Heart right ventricle (tissue), 16 donors: ENCODE data around the gene TEN1. TPM values are rescaled to one million over a fixed set of nuclear protein-coding genes. Genes with fewer than 3 reads are reported as not detected.

Experiments
- ATAC-seq, 8 donors: fragments of 200-7000 bp; cut with Tn5 transposase; one replicate each; pipeline ENCODE4 v1.9.1; 2020; ENCODE audit warnings: mild to moderate bottlenecking in 8 of 8, moderate library complexity in 8 of 8, moderate number of reproducible peaks in 1 of 8
- DNase-seq, 2 donors: peaks; one replicate each; pipeline ENCODE4 v3.0.0-alpha.2; 2020
- H3K27ac ChIP-seq, 10 donors: fragments of 200-600 bp; sonication (generic) in 2 of 10; one replicate each; pipeline versions ENCODE4 v1.5.0 to v1.8.0; 2020 to 2022; ENCODE audit warnings: mild to moderate bottlenecking in 3 of 10
- H3K27me3 ChIP-seq, 7 donors: fragments of 200-600 bp; one replicate each; pipeline ENCODE4 v1.8.0; 2021 to 2022; ENCODE audit warnings: mild to moderate bottlenecking in 2 of 7
- H3K36me3 ChIP-seq, 9 donors: fragments of 200-600 bp; sonication (generic) in 1 of 9; one replicate each; pipeline versions ENCODE4 v1.5.0 to v1.8.0; 2020 to 2022; ENCODE audit warnings: mild to moderate bottlenecking in 2 of 9
- H3K4me1 ChIP-seq, 9 donors: fragments of 200-600 bp; sonication (generic) in 1 of 9; one replicate each; pipeline versions ENCODE4 v1.5.0 to v1.8.0; 2020 to 2022; ENCODE audit warnings: mild to moderate bottlenecking in 4 of 9
- H3K4me3 ChIP-seq, 10 donors: fragments of 200-600 bp; sonication (generic) in 2 of 10; one replicate each; pipeline versions ENCODE4 v1.5.0 to v1.8.0; 2020 to 2022; ENCODE audit warnings: mild to moderate bottlenecking in 7 of 10, moderate library complexity in 2 of 10
- H3K9me3 ChIP-seq, 11 donors: fragments of 200-600 bp in 10 of 11; sonication (generic) in 2 of 11; one replicate each; pipeline versions ENCODE4 v1.5.0 to v1.8.0; 2013 to 2022; ENCODE audit warnings: mild to moderate bottlenecking in 2 of 11, control low read depth in 1 of 11, moderate library complexity in 1 of 11
- CTCF ChIP-seq, 9 donors: fragments of 200-600 bp; sonication (generic) in 2 of 9; IDR thresholded peaks; one replicate each; pipeline versions ENCODE4 v1.5.0 to v1.8.0; 2021 to 2022; ENCODE audit warnings: antibody characterized with exemption in 9 of 9, mild to moderate bottlenecking in 5 of 9, moderate library complexity in 1 of 9
- WGBS, 2 donors: extraction: QIAGEN DNeasy Blood & Tissue Kit; methylation state at CpG; one replicate each; pipeline ENCODE4 v1.1.7; 2013; ENCODE audit warnings: inconsistent platforms in 1 of 2; 5-methylcytosine and 5-hydroxymethylcytosine counted together
- intact Hi-C, 10 donors: fragments of 100-400 bp; cut with DNase I; formaldehyde crosslinking; loops; one replicate each; pipeline versions ENCODE4 v1.11.1 to v1.14.2; 2022
- polyA plus RNA-seq, 2 donors: library from polyadenylated mRNA; stranded (reverse); fragments of 200-250 nt; gene quantifications; one replicate each; pipeline ENCODE4 v1.2.3, GENCODE V29; 2013
- total RNA-seq, 10 donors: library from RNA; stranded (reverse); fragmentation: NEBNext Ultra II Directional in 3 of 10; extraction: Animal tissue kit (Norgen Biotek cat#: 25700) in 3 of 10; gene quantifications; one replicate each; pipeline versions ENCODE4 v1.2.1 to v1.2.4, GENCODE V29; 2021 to 2023
- donor health status: Arrhythmogenic right ventricular cardiomyopathy.
- donor health status: ischemic (EF 13 %, LVEDD 7.1; RV severe dilation, severe dysfunction).
- donor health status: healthy with polysubstance abuse.
- donor health status: DM: no; HTN: yes; CAD: no.
- donor health status: DM: no; HTN: no; CAD: no.
- donor health status: ischemic (EF 25% LVEDD 6.9; RV normal size, moderate dysfunction).
- donor health status: ischemic (EF 25% LVEDD 5.7; RV mildly dilated, moderate dysfunction).
- donor health status: healthy.
- donor health status: DM: yes; HTN: yes; CAD: no.
- donor health status: Ischemic cardiomyopathy.
- donor health status: ischemic (EF 35%, LVEDD 5.7; RV mildly dilated, moderate dysfunction).
- donor health status: nonischemic (EF 11% LVEDD 7.7; RV severe dilation, severe dysfunction).
- donor health status: DM: yes; HTN: yes; CAD: no.
- donor health status: PGD.
- donor health status: ischemic (EF 29% LVEDD 5.4; RV normal size, mild dysfunction).
- donor health status: nonischemic (EF 23%, LVEDD 6.1; RV moderate dilation, normal function).

The TEN1 gene
- total and polyA plus RNA-seq, 12 donors, result 4.4 to 20.1 (median 9.7) TPM

DNA sequence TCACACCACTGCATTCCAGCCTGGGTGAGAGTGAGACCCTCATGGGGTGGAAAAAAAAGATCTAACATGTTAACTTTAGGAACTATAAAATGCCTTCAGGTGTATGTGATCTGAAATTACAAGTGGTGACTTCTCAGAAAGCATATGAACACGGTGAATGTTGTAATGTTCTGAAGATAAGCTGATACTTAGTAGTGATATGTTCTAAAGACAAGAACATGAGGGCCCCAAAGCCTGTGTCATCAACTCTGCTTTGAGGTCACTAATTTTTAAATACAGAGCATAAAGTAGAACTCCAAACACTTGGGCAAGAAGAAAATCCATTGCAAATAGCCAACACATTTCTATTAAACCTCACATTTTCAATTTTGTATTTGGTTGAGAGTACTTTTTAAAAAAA, 35.5 kb upstream of the TEN1 start:
- intact Hi-C loops, result loop anchor here in 1 of 10 donors (5.0 kb wide), 1 partner anchor 34 kb away; the partner anchor contains the start of genes ACOX1 and TEN1
- Histone ChIP-seq H3K9me3 (no peaks in the 10 kb centered on the region), H3K4me3 (no peak overlapping the region), H3K36me3 (peaks cover 0 to 62% (median 22%) of the 10 kb centered on the region in 9 donors), H3K27me3 (no peaks in the 10 kb centered on the region), H3K27ac (no peak overlapping the region), H3K4me1 (peaks cover 0 to 16% (median 10%) of the 10 kb centered on the region in 9 donors)
- no peak for TF ChIP-seq CTCF (IDR thresholded peaks at IDR 0.05)
- WGBS, 2 donors, result 70 to 89% methylated on average over 1 of the region's 1 CpG
- no peak for ATAC-seq
- no peak for DNase-seq

DNA sequence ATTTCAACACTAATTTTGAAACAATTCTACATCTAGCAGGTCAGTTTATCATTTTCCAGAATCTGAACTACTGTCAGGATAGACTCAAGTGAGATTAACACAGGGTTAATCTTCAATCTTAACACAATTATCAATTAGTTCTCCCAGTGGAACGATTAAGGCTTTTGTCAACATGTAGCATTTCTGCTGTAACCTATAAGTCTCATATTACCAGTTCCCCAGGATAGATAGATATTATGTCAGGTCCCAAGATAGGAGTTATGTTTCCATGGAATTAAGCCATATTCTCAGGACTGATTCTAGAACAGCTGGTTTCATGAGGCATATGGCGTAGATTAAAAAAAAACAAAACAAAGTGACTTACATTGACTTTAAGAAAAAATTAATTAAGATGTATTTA, 33.8 kb upstream of the TEN1 start:
- intact Hi-C loops, result no loop called here
- 63 to 68% methylated on average over 2 of the region's 2 CpGs for whole genome bisulfite sequencing, 2 donors
- Histone ChIP-seq H3K36me3 (peaks cover 0 to 79% (median 36%) of the 10 kb centered on the region in 9 donors), H3K27me3 (no peaks in the 10 kb centered on the region), H3K27ac (peak overlapping the region in 1 of 10 donors; percentile 15), H3K4me1 (peaks cover 0 to 13% (median 8%) of the 10 kb centered on the region in 9 donors), H3K9me3 (no peaks in the 10 kb centered on the region), H3K4me3 (no peak overlapping the region)
- DNase-seq (no peak), ATAC-seq (no peak)
- no peak for TF ChIP-seq CTCF (IDR thresholded peaks at IDR 0.05)

DNA sequence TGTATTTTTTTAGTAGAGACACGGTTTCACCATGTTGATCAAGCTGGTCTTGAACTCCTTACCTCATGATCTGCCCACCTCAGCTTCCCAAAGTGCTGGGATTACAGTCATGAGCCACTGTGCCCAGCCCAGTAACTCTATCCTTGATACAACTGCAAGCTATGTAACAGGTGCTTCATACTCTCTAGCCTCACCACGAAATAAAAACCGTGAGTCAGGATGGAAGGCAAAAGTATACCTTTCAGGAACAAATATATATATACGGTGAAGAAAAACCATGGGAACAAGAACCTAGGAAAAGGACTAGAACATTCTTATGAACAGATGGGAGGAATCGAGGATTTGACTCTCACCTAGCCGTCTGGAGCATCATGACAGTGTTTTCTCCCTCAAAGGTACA, 28.6 kb upstream of the TEN1 start:
- H3K27ac ChIP-seq, result no peak overlapping the region
- H3K4me3 ChIP-seq, result no peak overlapping the region
- no peaks in the 10 kb centered on the region for H3K4me1 ChIP-seq
- no peaks in the 10 kb centered on the region for H3K9me3 ChIP-seq
- no peaks in the 10 kb centered on the region for H3K27me3 ChIP-seq
- intact Hi-C loops, result no loop called here
- DNase-seq, result no peak
- TF ChIP-seq CTCF (IDR thresholded peaks at IDR 0.05), result no peak
- whole genome bisulfite sequencing, 2 donors, result 93 to 95% methylated on average over 6 of the region's 6 CpGs
- peaks cover 4 to 100% (median 81%) of the 10 kb centered on the region in 9 donors for H3K36me3 ChIP-seq
- ATAC-seq, result no peak

GRCh38 chr17:75950855-75951554, 28.0 kb upstream of the TEN1 start:
- no peak overlapping the region for H3K4me3 ChIP-seq
- ATAC-seq, result no peak
- DNase-seq, result no peak
- H3K36me3 ChIP-seq, result peaks cover 8 to 100% (median 87%) of the 10 kb centered on the region in 9 donors
- no peak overlapping the region for H3K27ac ChIP-seq
- no peaks in the 10 kb centered on the region for H3K4me1 ChIP-seq
- H3K27me3 ChIP-seq, result no peaks in the 10 kb centered on the region
- no peaks in the 10 kb centered on the region for H3K9me3 ChIP-seq
- no peak for TF ChIP-seq CTCF (IDR thresholded peaks at IDR 0.05)
- 82 to 90% methylated on average over 8 of the region's 8 CpGs for WGBS, 2 donors
- intact Hi-C loops, result no loop called here
